NCI-H748 (cell line): ENCODE measurements around the gene CABS1.

ENCODE experiments used
- DNase-seq: peaks from one replicate; lab custom pipeline; 2025; ENCODE audit not compliant: unreplicated experiment; lab: John Stamatoyannopoulos, UW

Gene CABS1

DNA sequence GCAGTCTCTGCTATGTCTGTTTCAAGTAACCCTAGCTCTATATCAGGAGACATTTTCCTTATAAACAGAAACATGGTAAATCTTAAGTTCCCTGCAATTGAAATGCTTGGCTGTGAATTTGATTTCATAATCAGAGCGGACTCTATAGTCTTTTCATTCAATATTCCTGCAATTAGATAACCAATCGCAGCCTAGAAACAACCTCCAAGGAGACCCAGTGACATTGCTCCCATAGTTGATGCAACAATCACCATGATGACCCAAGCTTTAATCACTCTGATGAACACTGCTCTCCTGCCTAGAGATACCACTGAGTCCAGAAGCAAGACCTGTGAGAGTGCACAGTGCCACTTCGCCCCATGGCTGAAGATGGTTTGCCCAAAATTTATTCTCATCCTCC is at the start of gene CABS1:
TSS of gene CABS1 (plus strand) at position 301 of the 400 bp plus-strand sequence. CDS start at position 360, 59 bp downstream.
- no peak for DNase-seq

GRCh38 chr4:70288651-70289050 is 46.1 kb upstream of the CABS1 start:
- DNase-seq: no peak

DNA sequence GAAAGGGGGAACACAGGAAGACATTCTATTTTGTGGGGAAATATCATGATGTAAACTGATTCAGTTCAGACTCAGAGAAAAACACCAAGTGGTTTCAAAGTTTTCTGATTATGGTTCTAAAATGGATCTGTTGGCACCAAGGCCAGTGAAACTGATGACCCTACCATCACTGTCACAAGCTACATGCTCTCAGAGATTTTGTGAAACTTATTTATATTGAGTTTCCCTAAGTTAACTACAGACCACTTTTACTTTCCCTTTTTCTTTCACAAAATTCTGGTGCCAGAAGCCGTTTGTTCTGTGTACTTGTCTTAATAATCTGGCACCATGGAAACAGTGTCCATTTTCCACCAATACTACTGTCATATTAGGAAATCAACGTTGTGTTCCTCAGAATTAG is 43.4 kb upstream of the CABS1 start:
- DNase-seq: no peak

- DNase-seq: no peak
Measured at GRCh38 chr4:70297576-70297975, 37.2 kb upstream of the CABS1 start.

GRCh38 chr4:70298051-70298450 is 36.7 kb upstream of the CABS1 start:
- DNase-seq: no peak

DNA sequence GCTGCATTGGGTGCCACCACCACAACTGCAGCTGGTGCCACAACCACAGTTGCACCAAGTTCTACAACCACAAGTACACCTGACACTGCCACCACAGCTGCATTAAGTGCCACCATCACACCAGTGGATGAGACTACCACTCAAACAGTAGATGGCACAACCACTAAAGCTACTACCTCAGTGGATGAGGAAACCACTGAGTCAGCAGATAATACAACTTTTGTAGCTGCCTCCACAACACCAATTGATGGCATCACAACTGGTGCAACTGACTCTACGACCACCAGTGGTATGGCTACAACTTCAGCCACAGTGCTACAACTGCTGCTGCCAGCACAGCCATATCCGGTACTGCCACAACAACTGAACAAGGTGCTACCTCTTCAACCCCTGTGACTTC is 35.1 kb upstream of the CABS1 start:
- no peak for DNase-seq

DNA sequence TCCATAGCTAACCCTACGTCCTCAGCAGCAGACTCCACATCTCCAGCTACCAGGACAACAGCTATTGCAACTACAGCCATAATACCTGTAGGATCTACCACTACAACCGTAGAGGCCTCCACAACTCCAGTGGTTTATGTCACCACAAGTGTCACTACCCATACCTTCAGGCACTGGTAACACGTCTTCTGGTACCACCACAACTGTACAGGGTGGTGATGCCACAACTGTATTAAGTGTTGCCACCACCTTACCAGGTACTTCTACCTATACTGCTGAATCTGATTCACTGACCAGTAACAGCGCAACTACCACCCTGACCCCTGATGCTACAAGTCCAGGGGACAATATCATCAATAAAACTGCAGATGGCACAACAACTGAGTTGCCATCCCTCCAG is 34.6 kb upstream of the CABS1 start:
- DNase-seq: no peak

DNA sequence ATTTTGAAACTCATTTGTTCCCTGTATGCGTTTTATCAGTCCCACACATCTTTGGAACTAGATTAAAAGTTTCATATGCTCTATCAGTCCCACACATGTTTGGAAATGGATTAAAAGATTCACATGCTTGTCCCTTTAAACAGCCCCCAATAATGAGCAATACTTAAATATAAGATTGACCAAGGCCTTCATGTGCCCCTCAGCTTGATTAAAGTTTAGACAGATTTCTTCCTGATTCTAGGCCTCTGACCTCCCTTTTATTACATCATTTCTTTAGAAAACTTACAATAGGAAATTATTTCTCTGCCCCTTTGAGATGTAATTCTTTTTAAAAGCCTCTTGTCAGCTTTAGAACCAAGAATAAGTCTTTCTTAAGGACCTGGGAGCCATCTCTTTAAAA is 31.7 kb upstream of the CABS1 start:
- no peak for DNase-seq

GRCh38 chr4:70305601-70306000 is 29.2 kb upstream of the CABS1 start:
- no peak for DNase-seq

- no peak for DNase-seq
Measured at GRCh38 chr4:70306076-70306475, 28.7 kb upstream of the CABS1 start.

- no peak for DNase-seq
Measured at GRCh38 chr4:70313736-70314135, 21.0 kb upstream of the CABS1 start.

- no peak for DNase-seq
Measured at GRCh38 chr4:70315928-70316327, 18.9 kb upstream of the CABS1 start.

GRCh38 chr4:70326052-70326451 is 8.7 kb upstream of the CABS1 start:
- no peak for DNase-seq

DNA sequence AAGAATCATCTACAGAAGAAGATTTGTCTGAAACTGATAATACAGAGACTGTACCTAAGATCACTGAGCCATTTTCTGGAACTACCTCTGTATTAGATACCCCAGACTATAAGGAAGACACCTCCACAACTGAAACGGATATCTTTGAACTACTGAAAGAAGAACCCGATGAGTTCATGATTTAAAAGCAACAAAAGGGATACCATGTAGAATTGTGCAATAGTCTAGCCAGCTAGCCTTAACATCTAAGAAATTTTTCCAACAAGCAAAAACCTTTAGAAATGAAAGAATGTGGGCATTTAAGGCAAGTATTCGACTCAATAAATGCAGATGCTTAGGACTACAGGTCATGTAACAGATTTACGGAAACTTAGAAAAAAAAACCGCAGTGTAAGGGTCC is 1.3 kb downstream of the CABS1 start:
- DNase-seq: no peak

DNA sequence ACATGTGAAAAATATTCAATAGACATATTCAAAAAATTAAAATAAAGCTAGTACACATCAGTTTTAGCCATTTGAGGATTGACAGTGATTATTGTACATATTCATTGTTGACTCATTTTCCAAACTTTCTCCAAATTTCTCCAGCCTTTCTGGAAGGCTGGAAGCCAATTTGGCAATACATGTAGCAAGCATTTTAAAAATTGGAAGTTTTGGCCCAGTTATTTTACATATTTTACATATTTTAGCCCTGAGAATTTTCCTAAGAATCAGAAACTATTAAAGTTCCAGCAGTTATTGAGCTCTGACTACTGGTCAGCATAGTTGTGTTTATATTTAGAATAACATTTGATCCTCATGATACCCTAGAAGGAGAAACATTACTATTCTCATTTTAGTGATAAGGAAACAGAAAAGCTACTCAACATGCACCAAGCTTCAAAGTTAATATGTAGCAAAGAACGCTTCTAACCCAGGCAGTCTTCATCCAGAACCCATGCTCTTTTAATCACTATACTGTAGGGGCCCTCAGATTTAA is 3.2 kb downstream of the CABS1 start:
- DNase-seq: no peak

GRCh38 chr4:70356185-70356584 is 21.4 kb downstream of the CABS1 start:
- DNase-seq: no peak

- no peak for DNase-seq
Measured at GRCh38 chr4:70359115-70359661, 24.4 kb downstream of the CABS1 start.

DNA sequence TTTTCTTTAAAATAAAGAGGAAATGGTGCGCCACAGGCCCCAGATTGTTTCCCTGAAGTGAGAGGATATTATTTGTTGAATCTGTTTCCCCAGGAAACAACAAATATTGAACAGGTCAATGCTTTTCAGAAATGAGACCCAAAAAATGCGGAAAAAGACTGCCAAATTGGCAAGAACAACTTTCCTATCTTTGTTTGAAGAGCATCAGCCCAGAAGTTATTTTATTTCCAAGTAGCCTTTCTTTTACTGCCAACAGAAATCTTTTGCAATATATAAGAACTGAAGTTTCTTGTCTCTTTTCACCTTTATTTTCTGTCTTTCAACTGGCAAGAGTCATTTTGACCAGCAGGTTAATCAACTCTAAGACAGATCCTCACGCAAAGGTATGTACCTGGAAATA is 25.7 kb downstream of the CABS1 start, which contains the start of gene SMR3A:
TSS of gene SMR3A (plus strand) at position 301 of the 400 bp plus-strand sequence. CDS start 1,356 bp downstream, outside the sequence.
- DNase-seq: no peak

DNA sequence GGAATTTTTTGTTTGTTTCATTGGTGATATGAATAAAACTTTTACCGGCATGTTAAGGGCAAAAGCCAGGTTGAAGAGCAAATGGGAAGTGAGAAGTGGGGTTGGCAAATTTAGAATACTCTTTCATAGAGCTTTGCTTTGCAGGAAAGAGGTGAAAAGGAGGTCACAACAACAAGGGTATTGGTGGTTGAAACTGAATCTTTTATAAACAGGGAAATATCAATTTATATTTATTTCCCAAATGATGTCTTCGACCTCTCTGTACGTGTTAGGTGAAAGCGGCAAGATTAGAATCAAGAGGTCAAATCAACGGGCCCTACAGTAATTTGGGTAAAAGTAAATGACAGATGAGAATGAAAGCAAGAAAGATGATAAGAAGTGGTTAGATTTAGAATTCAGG is 29.2 kb downstream of the CABS1 start:
- no peak for DNase-seq

GRCh38 chr4:70365479-70365878 is 30.7 kb downstream of the CABS1 start:
- peak; percentile 43 for DNase-seq

- DNase-seq: no peak
Measured at GRCh38 chr4:70367813-70368212, 33.0 kb downstream of the CABS1 start.

DNA sequence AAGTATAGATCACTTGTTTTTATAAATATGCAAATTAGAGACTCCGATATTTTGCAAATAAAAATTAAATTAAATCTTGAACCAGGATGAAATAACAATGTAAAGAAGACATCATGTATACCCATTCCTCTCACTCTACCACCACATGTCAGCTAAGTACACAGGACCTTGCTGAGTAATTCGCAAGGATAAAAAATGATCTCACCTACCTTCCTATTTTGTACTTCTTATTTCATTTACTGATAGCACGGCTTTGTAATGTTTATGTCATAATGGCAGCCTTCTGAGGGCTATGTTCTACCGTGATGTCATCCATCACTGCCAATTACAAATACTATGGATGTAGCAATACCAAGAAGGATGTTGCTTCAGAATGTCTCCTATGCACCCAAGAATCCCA is 37.2 kb downstream of the CABS1 start:
- no peak for DNase-seq

- no peak for DNase-seq
Measured at GRCh38 chr4:70372760-70373159, 38.0 kb downstream of the CABS1 start.
